Neural cell (in vitro differentiated cells): ENCODE data around the gene GALNT13.

Experiments
- EP300 ChIP-seq: fragments of 450-650 bp; conservative IDR thresholded peaks from 2 replicates; pipeline ENCODE4 v1.6.1; 2014; ENCODE audit warnings: antibody characterized with exemption, mild to moderate bottlenecking, moderate library complexity; ENCODE audit not compliant: poor library complexity, severe bottlenecking
- EZH2 ChIP-seq: fragments of 200-600, 300-800 bp; shearing (Covaris generic), sonication (generic); IDR thresholded peaks from 2 replicates; pipeline ENCODE4 v1.6.1; 2014; ENCODE audit warnings: antibody characterized with exemption, low read length, borderline replicate concordance, mild to moderate bottlenecking; ENCODE audit not compliant: insufficient read depth, poor library complexity, severe bottlenecking
- POLR2AphosphoS5 ChIP-seq: IDR thresholded peaks from 2 replicates; pipeline ENCODE4 v1.6.1; 2012
- SMC3 ChIP-seq: fragments of 450-650 bp; conservative IDR thresholded peaks from 2 replicates; pipeline ENCODE4 v1.6.1; 2014; ENCODE audit warnings: antibody characterized with exemption, mild to moderate bottlenecking, moderate library complexity; ENCODE audit not compliant: poor library complexity
- TF ChIP-seq, protein P1 (sequence below): fragments of 450-650 bp; IDR thresholded peaks from 2 replicates; pipeline ENCODE4 v1.5.1; 2014; ENCODE audit warnings: antibody characterized with exemption, mild to moderate bottlenecking, moderate library complexity; ENCODE audit not compliant: poor library complexity, severe bottlenecking
- TF ChIP-seq, protein P2 (sequence below): IDR thresholded peaks from 2 replicates; pipeline ENCODE4 v1.6.1; 2012; ENCODE audit warnings: borderline replicate concordance

DNA sequence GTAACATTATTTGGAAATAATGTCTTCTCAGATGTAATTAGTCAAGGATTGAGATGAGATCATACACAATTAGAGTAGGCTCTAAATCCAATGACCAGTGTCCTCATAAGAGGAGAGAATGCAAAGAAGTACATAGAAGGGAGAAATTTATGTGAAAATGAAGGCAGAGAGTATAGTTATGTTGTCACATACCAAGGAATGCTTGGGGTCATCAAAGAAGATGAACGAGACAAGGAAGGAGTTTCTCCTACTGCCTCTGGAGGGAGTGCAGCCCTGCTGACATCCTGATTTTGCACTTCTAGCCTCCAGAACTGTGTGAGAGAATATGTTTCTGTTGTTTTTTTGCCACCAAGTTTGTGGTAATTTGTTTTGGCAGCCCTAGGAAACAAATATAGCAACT lies 100.1 kb downstream of the GALNT13 start:
- TF ChIP-seq, protein P1, sequence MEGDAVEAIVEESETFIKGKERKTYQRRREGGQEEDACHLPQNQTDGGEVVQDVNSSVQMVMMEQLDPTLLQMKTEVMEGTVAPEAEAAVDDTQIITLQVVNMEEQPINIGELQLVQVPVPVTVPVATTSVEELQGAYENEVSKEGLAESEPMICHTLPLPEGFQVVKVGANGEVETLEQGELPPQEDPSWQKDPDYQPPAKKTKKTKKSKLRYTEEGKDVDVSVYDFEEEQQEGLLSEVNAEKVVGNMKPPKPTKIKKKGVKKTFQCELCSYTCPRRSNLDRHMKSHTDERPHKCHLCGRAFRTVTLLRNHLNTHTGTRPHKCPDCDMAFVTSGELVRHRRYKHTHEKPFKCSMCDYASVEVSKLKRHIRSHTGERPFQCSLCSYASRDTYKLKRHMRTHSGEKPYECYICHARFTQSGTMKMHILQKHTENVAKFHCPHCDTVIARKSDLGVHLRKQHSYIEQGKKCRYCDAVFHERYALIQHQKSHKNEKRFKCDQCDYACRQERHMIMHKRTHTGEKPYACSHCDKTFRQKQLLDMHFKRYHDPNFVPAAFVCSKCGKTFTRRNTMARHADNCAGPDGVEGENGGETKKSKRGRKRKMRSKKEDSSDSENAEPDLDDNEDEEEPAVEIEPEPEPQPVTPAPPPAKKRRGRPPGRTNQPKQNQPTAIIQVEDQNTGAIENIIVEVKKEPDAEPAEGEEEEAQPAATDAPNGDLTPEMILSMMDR = no peak
- TF ChIP-seq, protein P2, sequence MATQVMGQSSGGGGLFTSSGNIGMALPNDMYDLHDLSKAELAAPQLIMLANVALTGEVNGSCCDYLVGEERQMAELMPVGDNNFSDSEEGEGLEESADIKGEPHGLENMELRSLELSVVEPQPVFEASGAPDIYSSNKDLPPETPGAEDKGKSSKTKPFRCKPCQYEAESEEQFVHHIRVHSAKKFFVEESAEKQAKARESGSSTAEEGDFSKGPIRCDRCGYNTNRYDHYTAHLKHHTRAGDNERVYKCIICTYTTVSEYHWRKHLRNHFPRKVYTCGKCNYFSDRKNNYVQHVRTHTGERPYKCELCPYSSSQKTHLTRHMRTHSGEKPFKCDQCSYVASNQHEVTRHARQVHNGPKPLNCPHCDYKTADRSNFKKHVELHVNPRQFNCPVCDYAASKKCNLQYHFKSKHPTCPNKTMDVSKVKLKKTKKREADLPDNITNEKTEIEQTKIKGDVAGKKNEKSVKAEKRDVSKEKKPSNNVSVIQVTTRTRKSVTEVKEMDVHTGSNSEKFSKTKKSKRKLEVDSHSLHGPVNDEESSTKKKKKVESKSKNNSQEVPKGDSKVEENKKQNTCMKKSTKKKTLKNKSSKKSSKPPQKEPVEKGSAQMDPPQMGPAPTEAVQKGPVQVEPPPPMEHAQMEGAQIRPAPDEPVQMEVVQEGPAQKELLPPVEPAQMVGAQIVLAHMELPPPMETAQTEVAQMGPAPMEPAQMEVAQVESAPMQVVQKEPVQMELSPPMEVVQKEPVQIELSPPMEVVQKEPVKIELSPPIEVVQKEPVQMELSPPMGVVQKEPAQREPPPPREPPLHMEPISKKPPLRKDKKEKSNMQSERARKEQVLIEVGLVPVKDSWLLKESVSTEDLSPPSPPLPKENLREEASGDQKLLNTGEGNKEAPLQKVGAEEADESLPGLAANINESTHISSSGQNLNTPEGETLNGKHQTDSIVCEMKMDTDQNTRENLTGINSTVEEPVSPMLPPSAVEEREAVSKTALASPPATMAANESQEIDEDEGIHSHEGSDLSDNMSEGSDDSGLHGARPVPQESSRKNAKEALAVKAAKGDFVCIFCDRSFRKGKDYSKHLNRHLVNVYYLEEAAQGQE = no peak
- no peak for TF ChIP-seq SMC3
- no peak for TF ChIP-seq POLR2AphosphoS5
- TF ChIP-seq EZH2 = no peak
- no peak for TF ChIP-seq EP300
